Measurements from ENCODE around the gene SEC14L2.

- no peak for TF ChIP-seq CTCF (IDR thresholded peaks at IDR 0.05)
- no peak for TF ChIP-seq POLR2A (IDR thresholded peaks at IDR 0.05)
- TF ChIP-seq POLR2AphosphoS5 (IDR thresholded peaks at IDR 0.05; ENCODE audit: insufficient read depth in 1 of 2, low read depth in 1 of 2): no peak
These were observed 27.9 kb downstream of the SEC14L2 start for GRCh38 chr22:30424534-30425326.
